CD4-positive, alpha-beta T cell treated with Interleukin-21 for 1 hour (primary cell): ENCODE results near the gene ACIN1.

Experiments used
- DNase-seq: peaks from one replicate; pipeline ENCODE4 v3.0.0-alpha.2; 2020

Gene ACIN1

GRCh38 chr14:23009483-23009938 is 85.4 kb downstream of the ACIN1 start:
- DNase-seq, result no peak

GRCh38 chr14:23008831-23009230 is 86.1 kb downstream of the ACIN1 start:
- no peak for DNase-seq
